Esophagus squamous epithelium (tissue), 5 donors: ENCODE results near the gene DTX3. TPM values are rescaled to one million over a fixed set of nuclear protein-coding genes. Genes with fewer than 3 reads are reported as not detected.

ENCODE experiments used
- DNase-seq: peaks from one replicate; lab custom pipeline; 2025; lab: John Stamatoyannopoulos, UW
- H3K27ac ChIP-seq, 4 donors: fragments of 200-600 bp; sonication (generic); one replicate each; pipeline ENCODE4 v1.5.1; 2016 to 2019; ENCODE audit warnings: mild to moderate bottlenecking in 1 of 4
- H3K27me3 ChIP-seq, 4 donors: fragments of 200-600 bp; sonication (generic); 1 replicate in 3 of 4; 2 replicates in 1 of 4; pipeline versions ENCODE4 v1.5.1 to v1.6.0; 2017 to 2021; ENCODE audit warnings: antibody characterized with exemption in 1 of 4
- H3K36me3 ChIP-seq, 3 donors: fragments of 200-600 bp; sonication (generic); one replicate each; pipeline ENCODE4 v1.5.1; 2016 to 2019
- H3K4me1 ChIP-seq, 3 donors: fragments of 200-600 bp; sonication (generic); one replicate each; pipeline ENCODE4 v1.5.1; 2017 to 2019
- H3K4me3 ChIP-seq, 4 donors: fragments of 200-600 bp; sonication (generic); 1 replicate in 3 of 4; 2 replicates in 1 of 4; pipeline ENCODE4 v1.5.1; 2016 to 2019; ENCODE audit warnings: mild to moderate bottlenecking in 2 of 4, moderate library complexity in 1 of 4
- H3K9me3 ChIP-seq, 3 donors: fragments of 200-600 bp; sonication (generic); one replicate each; pipeline ENCODE4 v1.5.1; 2016 to 2019
- CTCF ChIP-seq, 6 experiments: fragments of 450-650 bp in 4 of 6; fragments of 200-600 bp in 2 of 6; sonication (generic) in 2 of 6; IDR thresholded peaks; one replicate each; pipeline ENCODE4 v1.5.1; 2016 to 2019; ENCODE audit warnings: antibody characterized with exemption in 6 of 6, mild to moderate bottlenecking in 4 of 6, moderate library complexity in 4 of 6
- POLR2A ChIP-seq, 4 donors: fragments of 450-650 bp; IDR thresholded peaks; one replicate each; pipeline ENCODE4 v1.6.1; 2017; ENCODE audit warnings: antibody characterized with exemption in 4 of 4, mild to moderate bottlenecking in 4 of 4, moderate library complexity in 3 of 4
- WGBS, 2 donors: methylation state at CpG; one replicate each; pipeline ENCODE4 v1.1.5; 2018; 5-methylcytosine and 5-hydroxymethylcytosine counted together
- intact Hi-C: fragments of 100-400 bp; cut with DNase I; formaldehyde crosslinking; loops from one replicate; pipeline ENCODE4 v1.15.0; 2022
- total RNA-seq, 4 donors: library from RNA; depleted of rRNA; stranded (reverse); fragments of >200 nt; gene quantifications; one replicate each; pipeline ENCODE4 v1.1.0, GENCODE V29; 2016
- donor health status: DM: yes; HTN: yes; CAD: no.

Gene DTX3
- total RNA-seq, 4 donors from 2014 or later, result 1.6 to 16.6 (median 5.6) TPM

GRCh38 chr12:57603324-57603723, 1.3 kb upstream of the DTX3 start:
- DNase-seq, result no peak
- Histone ChIP-seq H3K4me1 (peaks cover 21 to 34% (median 21%) of the 10 kb centered on the region in 3 donors), H3K36me3 (peaks cover 4 to 52% (median 17%) of the 10 kb centered on the region in 3 donors), H3K27me3 (peaks cover 0 to 7% (median 0%) of the 10 kb centered on the region in 4 donors), H3K9me3 (no peaks in the 10 kb centered on the region), H3K4me3 (no peak overlapping the region), H3K27ac (peak overlapping the region; percentile 87 to 99 (median 90))
- intact Hi-C loops, result no loop called here
- TF ChIP-seq POLR2A (IDR thresholded peaks at IDR 0.05), result no peak
- no peak for TF ChIP-seq CTCF (IDR thresholded peaks at IDR 0.05)
- WGBS, 2 donors, result 43 to 68% methylated on average over 2 of the region's 2 CpGs

GRCh38 chr12:57603815-57604453, 690 bp upstream of the DTX3 start:
- H3K36me3 ChIP-seq, result peaks cover 4 to 46% (median 14%) of the 10 kb centered on the region in 3 donors
- peak overlapping the region; percentile 59 to 94 (median 66) for H3K4me3 ChIP-seq
- intact Hi-C loops, result no loop called here
- peaks cover 0 to 7% (median 0%) of the 10 kb centered on the region in 4 donors for H3K27me3 ChIP-seq
- no peaks in the 10 kb centered on the region for H3K9me3 ChIP-seq
- 27 to 30% methylated on average over 4 to 6 of the region's 6 CpGs for WGBS, 2 donors
- peak overlapping the region; percentile 87 to 99 (median 90) for H3K27ac ChIP-seq
- peaks cover 21 to 34% (median 21%) of the 10 kb centered on the region in 3 donors for H3K4me1 ChIP-seq
- TF ChIP-seq POLR2A (IDR thresholded peaks at IDR 0.05), result no peak
- no peak for DNase-seq

GRCh38 chr12:57604992-57605810, 577 bp downstream of the DTX3 start:
- intact Hi-C loops, result no loop called here
- no peak for DNase-seq
- Histone ChIP-seq H3K27ac (peak overlapping the region; percentile 87 to 99 (median 90)), H3K27me3 (peaks cover 0 to 11% (median 0%) of the 10 kb centered on the region in 4 donors), H3K36me3 (peaks cover 4 to 34% (median 6%) of the 10 kb centered on the region in 3 donors), H3K4me1 (peaks cover 21 to 37% (median 21%) of the 10 kb centered on the region in 3 donors), H3K4me3 (peak overlapping the region; percentile 59 to 94 (median 66)), H3K9me3 (no peaks in the 10 kb centered on the region)
- 0 to 20% methylated on average over 1 to 2 of the region's 25 CpGs for WGBS, 2 donors
- no peak for TF ChIP-seq POLR2A (IDR thresholded peaks at IDR 0.05)
- no peak for TF ChIP-seq CTCF (IDR thresholded peaks at IDR 0.05)

GRCh38 chr12:57605811-57606311, 1.2 kb downstream of the DTX3 start:
- Histone ChIP-seq H3K36me3 (peaks cover 2 to 27% (median 4%) of the 10 kb centered on the region in 3 donors), H3K27ac (peak overlapping the region in 3 of 4 donors; percentile 89 to 99 (median 90)), H3K4me1 (peaks cover 21 to 44% (median 27%) of the 10 kb centered on the region in 3 donors), H3K27me3 (peaks cover 0 to 17% (median 0%) of the 10 kb centered on the region in 4 donors), H3K4me3 (peak overlapping the region in 3 of 4 donors; percentile 63 to 94 (median 69)), H3K9me3 (no peaks in the 10 kb centered on the region)
- TF ChIP-seq CTCF (IDR thresholded peaks at IDR 0.05) (no peak), POLR2A (IDR thresholded peaks at IDR 0.05) (no peak)
- 57 to 65% methylated on average over 3 to 4 of the region's 4 CpGs for WGBS, 2 donors
- DNase-seq, result no peak
- intact Hi-C loops, result no loop called here

- intact Hi-C loops, result no loop called here
- peaks cover 27 to 49% (median 29%) of the 10 kb centered on the region in 3 donors for H3K4me1 ChIP-seq
- 54 to 100% methylated on average over 1 to 2 of the region's 2 CpGs for WGBS, 2 donors
- TF ChIP-seq POLR2A (IDR thresholded peaks at IDR 0.05) (no peak), CTCF (IDR thresholded peaks at IDR 0.05) (no peak)
- H3K27me3 ChIP-seq, result peaks cover 0 to 23% (median 0%) of the 10 kb centered on the region in 4 donors
- no peak for DNase-seq
- no peaks in the 10 kb centered on the region for H3K9me3 ChIP-seq
- H3K36me3 ChIP-seq, result peaks cover 0 to 22% (median 4%) of the 10 kb centered on the region in 3 donors
- H3K27ac ChIP-seq, result peak overlapping the region in 2 of 4 donors; percentile 28 to 90
- no peak overlapping the region for H3K4me3 ChIP-seq
These were observed 1.8 kb downstream of the DTX3 start for GRCh38 chr12:57606399-57606798.
